K562 treated with DMSO at 1 percent for 4 hours (cell line): ENCODE data around the gene FHIT. TPM values are rescaled to one million over a fixed set of nuclear protein-coding genes. Genes with fewer than 3 reads are reported as not detected.

ENCODE experiments used
- total RNA-seq: library from RNA; unstranded; fragments of 300-600 nt; gene quantifications from 2 replicates; pipeline ENCODE4 v1.2.3, GENCODE V29; 2022; ENCODE audit not compliant: insufficient read depth

The FHIT gene
- total RNA-seq: 2.5 and 2.9 TPM in 2 replicates

GRCh38 chr3:61251174-61251972 is at the start of gene FHIT:
FHIT (minus strand) TSS chr3:61251452.

